Upper lobe of left lung (tissue), 6 donors: ENCODE data around the gene COMMD4. TPM values are rescaled to one million over a fixed set of nuclear protein-coding genes. Genes with fewer than 3 reads are reported as not detected.
"Not testable (repeated sequence)": the region's sequence is repeated elsewhere in the genome, so short reads cannot be mapped to it uniquely, and the experiment has no call there.

Source experiments
- ATAC-seq, 2 donors: fragments of 200-7000 bp; cut with Tn5 transposase; one replicate each; pipeline ENCODE4 v1.9.1; 2022; ENCODE audit warnings: mild to moderate bottlenecking in 2 of 2, moderate library complexity in 2 of 2; ENCODE audit not compliant: low FRiP score in 2 of 2
- DNase-seq, 2 donors: peaks; one replicate each; pipeline ENCODE4 v3.0.0-alpha.2; 2019 to 2020
- H3K27ac ChIP-seq, 4 donors: fragments of 200-600 bp; sonication (generic); one replicate each; pipeline ENCODE4 v1.5.1; 2016 to 2019
- H3K27me3 ChIP-seq, 4 donors: fragments of 200-600 bp; sonication (generic); one replicate each; pipeline ENCODE4 v1.5.1; 2017 to 2019
- H3K36me3 ChIP-seq, 4 donors: fragments of 200-600 bp; sonication (generic); one replicate each; pipeline ENCODE4 v1.5.1; 2016 to 2019
- H3K4me1 ChIP-seq, 4 donors: fragments of 200-600 bp; sonication (generic); one replicate each; pipeline ENCODE4 v1.5.1; 2018 to 2019
- H3K4me3 ChIP-seq, 4 donors: fragments of 200-600 bp; sonication (generic); one replicate each; pipeline ENCODE4 v1.5.1; 2017 to 2019; ENCODE audit warnings: mild to moderate bottlenecking in 2 of 4, moderate library complexity in 1 of 4
- H3K9me3 ChIP-seq, 4 donors: fragments of 200-600 bp; sonication (generic); one replicate each; pipeline ENCODE4 v1.5.1; 2018 to 2019
- CTCF ChIP-seq, 6 experiments: fragments of 450-650 bp in 4 of 6; fragments of 200-600 bp in 2 of 6; sonication (generic) in 2 of 6; IDR thresholded peaks; one replicate each; pipeline ENCODE4 v1.5.1; 2016 to 2019; ENCODE audit warnings: antibody characterized with exemption in 6 of 6
- EP300 ChIP-seq, 4 donors: sonication (generic); formaldehyde crosslinking; IDR thresholded peaks; one replicate each; pipeline ENCODE4 v1.5.1; 2017; ENCODE audit warnings: antibody characterized with exemption in 4 of 4, control low read depth in 2 of 4
- POLR2A ChIP-seq, 4 donors: fragments of 450-650 bp; IDR thresholded peaks; one replicate each; pipeline ENCODE4 v1.5.1; 2016 to 2017; ENCODE audit warnings: antibody characterized with exemption in 4 of 4, mild to moderate bottlenecking in 2 of 4
- POLR2AphosphoS5 ChIP-seq, 2 donors: sonication (generic); formaldehyde crosslinking; IDR thresholded peaks; one replicate each; pipeline ENCODE4 v1.5.1; 2017; ENCODE audit warnings: antibody characterized with exemption in 2 of 2
- WGBS, 2 donors: methylation state at CpG; one replicate each; pipeline ENCODE4 v1.1.5; 2017 to 2018; 5-methylcytosine and 5-hydroxymethylcytosine counted together
- total RNA-seq, 6 donors: library from RNA; depleted of rRNA in 4 of 6; stranded (reverse); fragments of >200 nt in 4 of 6; gene quantifications; one replicate each; pipeline versions ENCODE4 v1.1.0 to v1.2.1, GENCODE V29; 2016 to 2021
- donor health status: DM: no; HTN: no; CAD: no; lungs with moderate emphysema.
- donor health status: DM: no; HTN: yes; CAD: no; lungs with severe emphysema.

The COMMD4 gene
- total RNA-seq, 6 donors from 2014 or later, result 28.7 to 104 (median 76.0) TPM

GRCh38 chr15:75347222-75348033, 11.6 kb downstream of the COMMD4 start:
- ATAC-seq (peak; percentile 79 to 85), DNase-seq (peak; percentile 55 to 92)
- no peaks in the 10 kb centered on the region for H3K9me3 ChIP-seq
- H3K27me3 ChIP-seq, result no peaks in the 10 kb centered on the region
- WGBS, 2 donors, result 1% methylated on average over 50 of the region's 65 CpGs; no CpG with 5 or more reads in 1 of the 2 donors
- peaks cover 17 to 34% (median 22%) of the 10 kb centered on the region in 4 donors for H3K4me1 ChIP-seq
- H3K4me3 ChIP-seq, result peak overlapping the region; percentile 62 to 94 (median 92)
- TF ChIP-seq EP300 (IDR thresholded peaks at IDR 0.05), result no peak
- peak in 1 of 4 donors; percentile 42 for TF ChIP-seq POLR2A (IDR thresholded peaks at IDR 0.05)
- peak in 1 of 2 donors; percentile 20 for TF ChIP-seq POLR2AphosphoS5 (IDR thresholded peaks at IDR 0.05)
- no peak for TF ChIP-seq CTCF (IDR thresholded peaks at IDR 0.05)
- no peaks in the 10 kb centered on the region for H3K36me3 ChIP-seq
- peak overlapping the region; percentile 73 to 87 (median 81) for H3K27ac ChIP-seq

GRCh38 chr15:75348034-75348561, 12.2 kb downstream of the COMMD4 start:
- peaks cover 17 to 34% (median 22%) of the 10 kb centered on the region in 4 donors for H3K4me1 ChIP-seq
- no peaks in the 10 kb centered on the region for H3K27me3 ChIP-seq
- DNase-seq (peak in 1 of 2 donors; percentile 87), ATAC-seq (peak; percentile 53 to 58)
- peak overlapping the region; percentile 73 to 87 (median 81) for H3K27ac ChIP-seq
- TF ChIP-seq EP300 (IDR thresholded peaks at IDR 0.05), result no peak
- no peak for TF ChIP-seq POLR2AphosphoS5 (IDR thresholded peaks at IDR 0.05)
- no peak for TF ChIP-seq POLR2A (IDR thresholded peaks at IDR 0.05)
- no peak for TF ChIP-seq CTCF (IDR thresholded peaks at IDR 0.05)
- WGBS, 2 donors, result 0% methylated on average over 4 to 29 of the region's 45 CpGs
- no peaks in the 10 kb centered on the region for H3K36me3 ChIP-seq
- H3K4me3 ChIP-seq, result peak overlapping the region; percentile 62 to 94 (median 92)
- no peaks in the 10 kb centered on the region for H3K9me3 ChIP-seq

- H3K27me3 ChIP-seq, result no peaks in the 10 kb centered on the region
- H3K4me1 ChIP-seq, result peaks cover 15 to 32% (median 22%) of the 10 kb centered on the region in 4 donors
- DNase-seq (peak in 1 of 2 donors; percentile 86), ATAC-seq (peak in 1 of 2 donors; percentile 8)
- H3K36me3 ChIP-seq, result peaks cover 0 to 3% (median under 1%) of the 10 kb centered on the region in 4 donors
- H3K27ac ChIP-seq, result peak overlapping the region; percentile 73 to 87 (median 81)
- 48 to 64% methylated on average over 19 to 31 of the region's 46 CpGs for WGBS, 2 donors
- no peaks in the 10 kb centered on the region for H3K9me3 ChIP-seq
- TF ChIP-seq CTCF (IDR thresholded peaks at IDR 0.05) (no peak), POLR2A (IDR thresholded peaks at IDR 0.05) (no peak), EP300 (IDR thresholded peaks at IDR 0.05) (no peak), POLR2AphosphoS5 (IDR thresholded peaks at IDR 0.05) (no peak)
- H3K4me3 ChIP-seq, result peak overlapping the region; percentile 62 to 94 (median 92)
These were observed 12.9 kb downstream of the COMMD4 start for GRCh38 chr15:75348562-75349350.

- H3K4me3 ChIP-seq, result not testable (repeated sequence)
- peaks cover 11 to 30% (median 22%) of the 10 kb centered on the region in 4 donors for H3K4me1 ChIP-seq
These were observed 13.4 kb downstream of the COMMD4 start for GRCh38 chr15:75349351-75349669.

More at GRCh38 chr15:75349351-75349669, 13.4 kb downstream of the COMMD4 start:
- DNase-seq, H3K36me3 ChIP-seq, ATAC-seq, H3K9me3 ChIP-seq, H3K27me3 ChIP-seq: not testable (repeated sequence)
- WGBS, 2 donors, result 86 to 96% methylated on average over 6 to 8 of the region's 8 CpGs
- peak overlapping the region in 1 of 4 donors; percentile 87 for H3K27ac ChIP-seq
